Endodermal cell (in vitro differentiated cells): Measurements from ENCODE around the gene OSBPL5. TPM values are rescaled to one million over a fixed set of nuclear protein-coding genes. Genes with fewer than 3 reads are reported as not detected.

Experiments used
- DNase-seq: peaks from one replicate; pipeline ENCODE4 v3.0.0-alpha.2; 2017
- H3K27ac ChIP-seq: 2 replicates; pipeline ENCODE4 v1.5.1; 2013; ENCODE audit warnings: mild to moderate bottlenecking, low read depth, low read length, moderate library complexity
- H3K27me3 ChIP-seq: 2 replicates; pipeline ENCODE4 v1.6.1; 2013; ENCODE audit warnings: mild to moderate bottlenecking, low read length, moderate library complexity; ENCODE audit not compliant: insufficient read depth, control insufficient read depth, poor library complexity, severe bottlenecking
- H3K36me3 ChIP-seq: 2 replicates; pipeline ENCODE4 v1.7.0; 2013; ENCODE audit warnings: mild to moderate bottlenecking, low read length, moderate library complexity; ENCODE audit not compliant: control insufficient read depth, insufficient read depth
- H3K4me1 ChIP-seq: one replicate; pipeline ENCODE4 v1.7.0; 2013; ENCODE audit warnings: low read length; ENCODE audit not compliant: control insufficient read depth, insufficient read depth
- H3K4me3 ChIP-seq: 2 replicates; pipeline ENCODE4 v1.5.1; 2013; ENCODE audit warnings: mild to moderate bottlenecking, low read length, moderate library complexity
- H3K9ac ChIP-seq: 2 replicates; pipeline ENCODE4 v1.6.1; 2013; ENCODE audit warnings: mild to moderate bottlenecking, low read length, moderate library complexity; ENCODE audit not compliant: poor library complexity, severe bottlenecking; ENCODE audit errors: extremely low read depth
- H3K9me3 ChIP-seq: 2 replicates; pipeline ENCODE4 v1.6.1; 2013; ENCODE audit warnings: mild to moderate bottlenecking, low read length, moderate library complexity; ENCODE audit not compliant: control insufficient read depth
- H3K27ac Mint-ChIP-seq: 2 replicates; pipeline ENCODE4 v1.8.0; 2020; ENCODE audit warnings: mixed read lengths
- H3K27me3 Mint-ChIP-seq: 2 replicates; pipeline ENCODE4 v1.8.0; 2021; ENCODE audit warnings: mild to moderate bottlenecking, mixed read lengths; ENCODE audit not compliant: insufficient read depth
- H3K36me3 Mint-ChIP-seq: 2 replicates; pipeline ENCODE4 v1.8.0; 2020; ENCODE audit warnings: low read depth, mixed read lengths
- H3K4me1 Mint-ChIP-seq: 2 replicates; pipeline ENCODE4 v1.8.0; 2020; ENCODE audit warnings: mixed read lengths
- H3K4me3 Mint-ChIP-seq: 2 replicates; pipeline ENCODE4 v1.8.0; 2020; ENCODE audit warnings: mild to moderate bottlenecking, moderate library complexity, mixed read lengths
- H3K9me3 Mint-ChIP-seq: 2 replicates; pipeline ENCODE4 v1.8.0; 2020; ENCODE audit warnings: mild to moderate bottlenecking, mixed read lengths
- CTCF ChIP-seq: fragments of 200-600 bp; sonication (generic); conservative IDR thresholded peaks from 2 replicates; pipeline ENCODE4 v1.5.0; 2021; ENCODE audit warnings: antibody characterized with exemption, mild to moderate bottlenecking
- WGBS, 2 experiments: methylation state at CpG; one replicate each; pipeline versions ENCODE4 v1.1.5 to v1.1.7; 2013; ENCODE audit warnings: missing lambda C conversion rate in 2 of 2, mixed read lengths in 1 of 2; ENCODE audit not compliant: insufficient coverage in 1 of 2, insufficient read length in 1 of 2; 5-methylcytosine and 5-hydroxymethylcytosine counted together
- long read RNA-seq, 4 experiments: library from polyadenylated mRNA in 2 of 4; library from RNA in 1 of 4; library from capped mRNA in 1 of 4; stranded (forward) in 3 of 4; unstranded in 1 of 4; transcript quantifications; one replicate each; pipeline ENCODE4 v2.0.0, GENCODE V29; 2020 to 2021; ENCODE audit warnings: inconsistent platforms in 1 of 4
- polyA plus RNA-seq, 2 experiments: library from polyadenylated mRNA; stranded (reverse); fragments of 50-300 nt; gene quantifications; one replicate each; pipeline ENCODE4 v1.2.3, GENCODE V29; 2013
- total RNA-seq, 2 donors: library from RNA; stranded (reverse); fragmentation: NEBNext Ultra II Directional in 1 of 2; extraction: Animal tissue kit (Norgen Biotek cat#: 25700) in 1 of 2; gene quantifications; 2 replicates in 1 of 2; 3 replicates in 1 of 2; pipeline ENCODE4 v1.2.1, GENCODE V29; 2021

OSBPL5 gene
- 1 to 10 TPM; 1.2 to 4.8 TPM for total RNA-seq
- 15.4 TPM for polyA plus RNA-seq (2013, experiment 1 of 2)
- polyA plus RNA-seq (2013, experiment 2 of 2) = 16.4 TPM
- long read RNA-seq, experiment 1 = 0 reads
- long read RNA-seq, experiment 2, partial matches to known transcripts = 0 of 1 reads
- long read RNA-seq, experiment 2, other reads (novel, unspliced or antisense) = 0 of 1 reads
- long read RNA-seq, experiment 3, transcript OSBPL5-201 (22 exons, 3,889 nt) = major isoform, 8 of 15 reads
- long read RNA-seq, experiment 3, partial matches to known transcripts = 3 of 15 reads
- long read RNA-seq, experiment 3, other reads (novel, unspliced or antisense) = 4 of 15 reads
- long read RNA-seq, experiment 4 = 0 reads

GRCh38 chr11:3165152-3165705 lies at the start of gene OSBPL5:
TSS of gene OSBPL5 (minus strand) at chr11:3165310. CDS start at chr11:3129148, 36,162 bp downstream.
- peaks cover 90% of the 10 kb centered on the region for H3K27me3 Mint-ChIP-seq
- peaks cover 15% of the 10 kb centered on the region for H3K4me1 Mint-ChIP-seq
- no peak within 1 kb of the TSS for H3K27ac Mint-ChIP-seq
- Histone ChIP-seq H3K4me1 (peaks cover 12% of the 10 kb centered on the region), H3K36me3 (no peaks in the 10 kb centered on the region), H3K4me3 (peak within 1 kb of the TSS; percentile 68), H3K27ac (no peak within 1 kb of the TSS), H3K9ac (no peak within 1 kb of the TSS), H3K27me3 (peaks cover 91% of the 10 kb centered on the region), H3K9me3 (no peaks in the 10 kb centered on the region)
- peak within 1 kb of the TSS; percentile 57 for H3K4me3 Mint-ChIP-seq
- WGBS, 2 experiments = 6 to 50% methylated on average over 5 to 60 of the region's 63 CpGs
- no peaks in the 10 kb centered on the region for H3K36me3 Mint-ChIP-seq
- H3K9me3 Mint-ChIP-seq = no peaks in the 10 kb centered on the region
- peak; percentile 81 for DNase-seq
- no peak for TF ChIP-seq CTCF

- no peak overlapping the region for H3K27ac Mint-ChIP-seq
- H3K36me3 Mint-ChIP-seq = no peaks in the 10 kb centered on the region
- no peak for TF ChIP-seq CTCF
- H3K4me1 Mint-ChIP-seq = no peaks in the 10 kb centered on the region
- H3K4me1 ChIP-seq = no peaks in the 10 kb centered on the region
- H3K9me3 Mint-ChIP-seq = peaks cover 10% of the 10 kb centered on the region
- no peak overlapping the region for H3K27ac ChIP-seq
- peaks cover 21% of the 10 kb centered on the region for H3K27me3 ChIP-seq
- WGBS, 2 experiments = 67 to 97% methylated on average over 3 to 4 of the region's 4 CpGs
- no peaks in the 10 kb centered on the region for H3K36me3 ChIP-seq
- no peak overlapping the region for H3K9ac ChIP-seq
- H3K9me3 ChIP-seq = peaks cover 12% of the 10 kb centered on the region
- no peak for DNase-seq
- peaks cover 44% of the 10 kb centered on the region for H3K27me3 Mint-ChIP-seq
- no peak overlapping the region for H3K4me3 ChIP-seq
- H3K4me3 Mint-ChIP-seq = no peak overlapping the region
Observed at GRCh38 chr11:3214420-3214699, 49.2 kb upstream of the OSBPL5 start.

- 78 to 84% methylated on average over 17 to 24 of the region's 24 CpGs for WGBS, 2 experiments
- TF ChIP-seq CTCF = no peak
- H3K27ac Mint-ChIP-seq = no peak overlapping the region
- H3K27me3 ChIP-seq = peaks cover 26% of the 10 kb centered on the region
- peaks cover 43% of the 10 kb centered on the region for H3K27me3 Mint-ChIP-seq
- no peak overlapping the region for H3K4me3 Mint-ChIP-seq
- no peaks in the 10 kb centered on the region for H3K36me3 Mint-ChIP-seq
- peak; percentile 49 for DNase-seq
- H3K9me3 ChIP-seq = peaks cover 12% of the 10 kb centered on the region
- no peak overlapping the region for H3K27ac ChIP-seq
- H3K4me1 Mint-ChIP-seq = no peaks in the 10 kb centered on the region
- no peaks in the 10 kb centered on the region for H3K4me1 ChIP-seq
- no peak overlapping the region for H3K9ac ChIP-seq
- H3K36me3 ChIP-seq = no peaks in the 10 kb centered on the region
- H3K9me3 Mint-ChIP-seq = peaks cover 10% of the 10 kb centered on the region
- H3K4me3 ChIP-seq = no peak overlapping the region
Observed at GRCh38 chr11:3213659-3214419, 48.7 kb upstream of the OSBPL5 start.
